HepG2 (cell line): ENCODE measurements around the gene ABHD15. TPM values are rescaled to one million over a fixed set of nuclear protein-coding genes. Genes with fewer than 3 reads are reported as not detected.

ENCODE experiments used
- ARID2 ChIP-seq: sonication (generic); formaldehyde crosslinking; IDR thresholded peaks from 2 replicates; pipeline ENCODE4 v1.8.1; 2022; ENCODE audit warnings: mild to moderate bottlenecking, missing genetic modification reagents, borderline replicate concordance
- CBFB ChIP-seq: sonication (generic); formaldehyde crosslinking; IDR thresholded peaks from 2 replicates; pipeline ENCODE4 v1.4.0; 2020; ENCODE audit warnings: missing genetic modification reagents
- CC2D1A ChIP-seq: sonication (generic); formaldehyde crosslinking; IDR thresholded peaks from 2 replicates; pipeline ENCODE4 v1.8.1; 2023; ENCODE audit warnings: mild to moderate bottlenecking, missing genetic modification reagents
- CREB1 ChIP-seq, 2 experiments: fragments of 450-650 bp in 1 of 2; IDR thresholded peaks; 2 replicates each; pipeline ENCODE4 v1.6.1; 2016 to 2017; ENCODE audit warnings: control low read depth in 1 of 2, mild to moderate bottlenecking in 1 of 2, missing compliant biosample characterization in 1 of 2, missing genetic modification characterization in 1 of 2
- EED ChIP-seq: sonication (generic); formaldehyde crosslinking; IDR thresholded peaks from 2 replicates; pipeline ENCODE4 v1.5.0; 2020; ENCODE audit warnings: mild to moderate bottlenecking, missing genetic modification reagents
- FOXM1 ChIP-seq: sonication (generic); formaldehyde crosslinking; IDR thresholded peaks from 2 replicates; pipeline ENCODE4 v1.5.0; 2020; ENCODE audit warnings: missing genetic modification reagents
- HINFP ChIP-seq: sonication (generic); formaldehyde crosslinking; IDR thresholded peaks from 2 replicates; pipeline ENCODE4 v1.4.0; 2020; ENCODE audit warnings: low read depth, mild to moderate bottlenecking, missing genetic modification reagents
- HNRNPL ChIP-seq: fragments of 200-400 bp; formaldehyde crosslinking; IDR thresholded peaks from 2 replicates; pipeline ENCODE4 v1.6.1; 2017; ENCODE audit warnings: mild to moderate bottlenecking, low read depth, low read length
- JARID2 ChIP-seq: sonication (generic); formaldehyde crosslinking; IDR thresholded peaks from 2 replicates; pipeline ENCODE4 v1.8.1; 2023; ENCODE audit warnings: missing genetic modification reagents, inconsistent platforms; ENCODE audit not compliant: insufficient replicate concordance
- KMT2B ChIP-seq: IDR thresholded peaks from 2 replicates; pipeline ENCODE4 v1.6.1; 2016; ENCODE audit warnings: missing genetic modification reagents, missing compliant biosample characterization
- LBX2 ChIP-seq: sonication (generic); formaldehyde crosslinking; IDR thresholded peaks from 2 replicates; pipeline ENCODE4 v1.5.0; 2020; ENCODE audit warnings: missing genetic modification reagents, mild to moderate bottlenecking, borderline replicate concordance
- NFIC ChIP-seq: IDR thresholded peaks from 2 replicates; pipeline ENCODE4 v1.6.1; 2012; ENCODE audit warnings: mild to moderate bottlenecking, low read length, inconsistent platforms
- SALL2 ChIP-seq: sonication (generic); formaldehyde crosslinking; IDR thresholded peaks from 2 replicates; pipeline ENCODE4 v1.8.1; 2023; ENCODE audit warnings: mild to moderate bottlenecking, missing genetic modification reagents, inconsistent platforms
- TBL1XR1 ChIP-seq: fragments of 150-350 bp; IDR thresholded peaks from 2 replicates; pipeline ENCODE4 v1.6.1; 2014; ENCODE audit warnings: borderline replicate concordance, low read length; ENCODE audit not compliant: partially characterized antibody
- ZBTB10 ChIP-seq: sonication (generic); formaldehyde crosslinking; IDR thresholded peaks from 2 replicates; pipeline ENCODE4 v1.4.0; 2020; ENCODE audit warnings: missing genetic modification reagents, borderline replicate concordance
- ZNF256 ChIP-seq: sonication (generic); formaldehyde crosslinking; conservative IDR thresholded peaks from 2 replicates; pipeline ENCODE4 v1.4.0; 2020; ENCODE audit warnings: missing genetic modification reagents
- ZNF550 ChIP-seq: sonication (generic); formaldehyde crosslinking; IDR thresholded peaks from 2 replicates; pipeline ENCODE4 v1.4.0; 2020; ENCODE audit warnings: mild to moderate bottlenecking, missing genetic modification reagents, borderline replicate concordance
- ZNF556 ChIP-seq: sonication (generic); formaldehyde crosslinking; IDR thresholded peaks from 2 replicates; pipeline ENCODE4 v1.4.0; 2020; ENCODE audit warnings: mild to moderate bottlenecking, missing genetic modification reagents, borderline replicate concordance
- ZNF839 ChIP-seq: sonication (generic); formaldehyde crosslinking; IDR thresholded peaks from 2 replicates; pipeline ENCODE4 v1.4.0; 2020; ENCODE audit warnings: missing genetic modification reagents, mild to moderate bottlenecking, borderline replicate concordance
- polyA plus RNA-seq, 8 experiments: library from polyadenylated mRNA; depleted of rRNA in 3 of 8; stranded (reverse) in 7 of 8; unstranded in 1 of 8; fragments of >200 nt; fragmentation: Illumina TruSeq in 4 of 8; extraction: Trizol in 4 of 8; gene quantifications; 2 replicates each; pipeline versions ENCODE4 v1.2.1 to v1.2.3, GENCODE V29; 2011 to 2016; ENCODE audit warnings: low read depth in 4 of 8, missing spikeins in 1 of 8, mixed read lengths in 1 of 8; ENCODE audit not compliant: insufficient read depth in 1 of 8
- total RNA-seq, 5 experiments: library from RNA; depleted of rRNA; stranded (reverse); fragments of >200 nt; fragmentation: Illumina TruSeq; extraction: Trizol; gene quantifications; 2 replicates each; pipeline ENCODE4 v1.2.3, GENCODE V29; 2016; ENCODE audit warnings: low read depth in 1 of 5
- TF ChIP-seq, protein P1 (sequence below): IDR thresholded peaks from 2 replicates; pipeline ENCODE4 v1.6.1; 2018; ENCODE audit warnings: missing genetic modification reagents, mild to moderate bottlenecking, missing compliant biosample characterization
- TF ChIP-seq, protein P2 (sequence below): sonication (generic); formaldehyde crosslinking; IDR thresholded peaks from 2 replicates; pipeline ENCODE4 v1.8.0; 2022; ENCODE audit warnings: mild to moderate bottlenecking, missing genetic modification reagents; ENCODE audit not compliant: insufficient replicate concordance

ABHD15 gene
- total and polyA plus RNA-seq, 2 of the 13 experiments (the other 11 are each of a cell fraction or from before 2014, with no cell fraction given) = 2.4 to 7.7 TPM

DNA sequence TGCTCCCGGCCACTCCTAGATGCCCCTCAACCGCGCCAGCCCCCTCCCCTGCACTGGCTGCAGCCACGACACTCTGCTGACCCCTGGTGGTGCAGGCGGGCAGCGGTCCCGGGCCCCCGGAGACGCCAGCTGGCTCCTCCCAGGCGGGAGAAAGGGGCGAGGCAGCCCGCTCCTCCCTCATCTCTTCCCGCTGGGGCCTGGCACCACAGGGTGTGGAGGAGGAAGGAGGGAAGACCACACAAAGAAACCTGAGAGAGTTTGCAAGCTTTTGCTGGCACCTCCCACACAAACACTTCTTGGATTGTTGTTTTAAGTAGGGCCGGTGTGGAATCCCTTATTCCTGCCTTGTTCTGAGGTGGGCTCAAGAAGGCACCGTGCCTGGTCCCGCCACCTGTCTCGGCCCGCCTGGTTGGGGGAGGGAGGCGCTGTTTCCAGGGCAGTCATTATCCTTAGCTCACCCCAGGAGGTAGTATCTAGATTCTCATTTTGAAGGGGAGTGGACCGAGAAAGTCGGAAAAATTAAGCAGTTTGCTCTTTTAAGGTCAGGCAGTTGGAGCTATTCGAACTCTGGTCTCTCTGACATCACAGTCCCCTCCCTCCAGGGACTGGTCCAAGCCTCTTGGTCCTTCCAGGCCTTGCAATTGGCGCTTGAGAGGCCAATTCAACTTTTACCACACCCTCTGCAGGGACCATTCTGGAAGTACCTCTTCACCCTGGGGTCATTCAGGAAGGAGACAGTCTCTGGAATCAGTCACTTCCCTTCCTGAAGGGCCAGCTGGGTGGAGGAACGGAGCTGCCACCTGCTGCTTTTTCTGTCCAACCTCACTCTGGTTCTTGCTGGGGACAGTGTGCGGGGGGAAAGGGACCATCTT lies 25.1 kb upstream of the ABHD15 start (continued):
- TF ChIP-seq TBL1XR1 (no peak), EED (no peak), NFIC (no peak), CC2D1A (CRISPR knock-in tag) (no peak), ZNF256 (CRISPR knock-in tag) (no peak), CBFB (CRISPR knock-in tag) (no peak), ZNF550 (CRISPR knock-in tag) (no peak), LBX2 (CRISPR knock-in tag) (no peak), ARID2 (CRISPR knock-in tag) (0 out of 2 replicates have a peak, but pooled peaks have one; percentile 10), ZNF839 (no peak), KMT2B (CRISPR knock-in tag) (no peak; the same call in 1 of the 2 replicates), JARID2 (CRISPR knock-in tag) (no peak), CREB1 (IDR thresholded peaks at IDR 0.05) (no peak), CREB1 (CRISPR knock-in tag; IDR thresholded peaks at IDR 0.05) (peak; percentile 45; the same call in 1 of the 2 replicates), HNRNPL (peak; percentile 32; the same call in 1 of the 2 replicates), HINFP (CRISPR knock-in tag) (no peak), ZNF556 (CRISPR knock-in tag) (no peak; the same call in 1 of the 2 replicates), ZBTB10 (CRISPR knock-in tag) (no peak), SALL2 (CRISPR knock-in tag) (peak; percentile 78; the same call in 1 of the 2 replicates), FOXM1 (no peak)
- TF ChIP-seq, protein P1, sequence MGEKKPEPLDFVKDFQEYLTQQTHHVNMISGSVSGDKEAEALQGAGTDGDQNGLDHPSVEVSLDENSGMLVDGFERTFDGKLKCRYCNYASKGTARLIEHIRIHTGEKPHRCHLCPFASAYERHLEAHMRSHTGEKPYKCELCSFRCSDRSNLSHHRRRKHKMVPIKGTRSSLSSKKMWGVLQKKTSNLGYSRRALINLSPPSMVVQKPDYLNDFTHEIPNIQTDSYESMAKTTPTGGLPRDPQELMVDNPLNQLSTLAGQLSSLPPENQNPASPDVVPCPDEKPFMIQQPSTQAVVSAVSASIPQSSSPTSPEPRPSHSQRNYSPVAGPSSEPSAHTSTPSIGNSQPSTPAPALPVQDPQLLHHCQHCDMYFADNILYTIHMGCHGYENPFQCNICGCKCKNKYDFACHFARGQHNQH (CRISPR knock-in tag) = peak; percentile 27
- TF ChIP-seq, protein P2, sequence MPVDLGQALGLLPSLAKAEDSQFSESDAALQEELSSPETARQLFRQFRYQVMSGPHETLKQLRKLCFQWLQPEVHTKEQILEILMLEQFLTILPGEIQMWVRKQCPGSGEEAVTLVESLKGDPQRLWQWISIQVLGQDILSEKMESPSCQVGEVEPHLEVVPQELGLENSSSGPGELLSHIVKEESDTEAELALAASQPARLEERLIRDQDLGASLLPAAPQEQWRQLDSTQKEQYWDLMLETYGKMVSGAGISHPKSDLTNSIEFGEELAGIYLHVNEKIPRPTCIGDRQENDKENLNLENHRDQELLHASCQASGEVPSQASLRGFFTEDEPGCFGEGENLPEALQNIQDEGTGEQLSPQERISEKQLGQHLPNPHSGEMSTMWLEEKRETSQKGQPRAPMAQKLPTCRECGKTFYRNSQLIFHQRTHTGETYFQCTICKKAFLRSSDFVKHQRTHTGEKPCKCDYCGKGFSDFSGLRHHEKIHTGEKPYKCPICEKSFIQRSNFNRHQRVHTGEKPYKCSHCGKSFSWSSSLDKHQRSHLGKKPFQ (CRISPR knock-in tag) = no peak
